ENCODE measurements around the gene DNAJC5. TPM values are rescaled to one million over a fixed set of nuclear protein-coding genes. Genes with fewer than 3 reads are reported as not detected.

DNAJC5 gene
- total RNA-seq, 1 experiment from 2014 or later, result 28.5 TPM

DNA sequence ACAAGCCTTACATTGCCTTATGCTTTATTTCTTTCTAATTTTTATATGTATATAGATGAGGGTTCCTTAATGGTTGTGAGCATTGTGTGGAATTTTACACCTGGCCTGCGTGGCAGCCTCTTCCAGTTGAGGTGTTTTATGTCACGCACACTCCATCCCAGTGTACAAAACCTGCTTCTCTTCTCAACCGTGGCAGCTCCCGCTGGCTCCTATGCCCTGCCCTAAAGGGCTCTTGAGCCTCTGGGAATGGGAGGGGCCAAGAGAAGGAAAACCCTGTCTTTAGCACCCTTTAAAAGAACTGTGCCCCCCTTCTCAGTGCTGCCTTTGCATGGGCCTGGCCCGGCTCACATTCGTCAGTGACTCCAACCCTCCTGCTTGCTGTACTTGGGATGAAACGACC is 4.3 kb upstream of the DNAJC5 start:
- no peak for ATAC-seq
- no peak overlapping the region for H3K27ac Mint-ChIP-seq
- CTCF ChIA-PET, result interaction anchor here (0.6 to 2.0 kb wide), 8 partner anchors 8 to 116 kb away, joined by 3 to 6 read pairs (median 4); no protein-coding TSS in a partner anchor
- peaks cover 4% of the 10 kb centered on the region for H3K4me1 Mint-ChIP-seq
- POLR2A ChIA-PET, result interaction anchor here (0.6 kb wide), 1 partner anchor 129 kb away, joined by 3 read pairs; no protein-coding TSS in a partner anchor
- no peaks in the 10 kb centered on the region for H3K9me3 Mint-ChIP-seq
- peaks cover 29% of the 10 kb centered on the region for H3K36me3 Mint-ChIP-seq
- no peak for DNase-seq (ENCODE audit: low spot score)
- TF ChIP-seq ZNF532 (CRISPR knock-in tag; IDR thresholded peaks at IDR 0.05; ENCODE audit: borderline replicate concordance), result no peak
- no peak for TF ChIP-seq ZNF425 (CRISPR knock-in tag; conservative IDR thresholded peaks at IDR 0.05)
- no peak overlapping the region for H3K4me3 Mint-ChIP-seq
- H3K27me3 Mint-ChIP-seq (ENCODE audit: low read depth), result no peaks in the 10 kb centered on the region

DNA sequence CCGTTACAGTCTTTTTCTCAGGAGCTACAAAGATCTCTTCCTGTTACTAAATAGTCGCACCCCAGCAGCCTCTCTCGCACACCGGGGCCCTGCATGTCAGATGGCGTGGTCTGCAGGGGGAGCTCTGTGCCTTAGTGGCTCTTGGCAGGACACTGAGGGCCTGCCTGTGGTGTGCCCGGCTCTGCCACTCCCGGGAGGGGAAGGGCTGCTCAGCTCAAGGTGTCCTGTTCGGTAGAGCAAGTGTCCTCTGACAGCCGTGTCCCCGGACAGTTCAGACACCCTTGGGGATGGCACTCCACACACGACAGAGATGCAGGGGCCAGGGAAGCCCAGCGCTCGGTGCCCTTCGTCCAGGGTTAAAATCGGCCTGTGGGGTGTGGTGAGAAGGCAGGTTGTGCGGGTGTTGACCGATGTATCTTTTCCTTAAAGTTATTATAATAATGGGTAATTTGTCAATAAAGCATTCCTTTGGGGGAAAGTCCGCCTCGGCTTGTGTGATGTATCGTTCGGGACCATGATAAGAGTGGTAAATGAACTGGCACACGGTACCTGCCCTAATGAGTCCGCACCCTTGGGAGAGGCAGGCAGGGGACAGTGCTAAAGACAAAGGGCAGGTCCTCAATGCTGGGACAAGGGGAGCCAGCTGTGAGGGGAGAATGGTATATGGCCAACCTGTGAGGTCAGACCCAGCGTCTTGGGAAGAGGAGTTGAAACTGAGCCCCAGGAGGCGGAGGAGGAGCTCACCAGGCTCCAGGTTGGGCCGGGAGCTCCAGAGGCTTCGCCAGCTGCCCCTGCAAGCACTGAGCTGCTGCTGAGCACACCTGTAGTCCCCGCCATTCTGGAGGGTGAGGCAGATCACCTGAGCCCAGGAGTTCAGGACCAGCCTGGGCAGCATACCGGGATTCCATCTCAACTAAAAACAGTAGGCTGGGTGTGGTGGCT is 3.6 kb upstream of the DNAJC5 start:
- Mint-ChIP-seq H3K27ac (no peak overlapping the region), H3K27me3 (ENCODE audit: low read depth) (no peaks in the 10 kb centered on the region), H3K4me3 (no peak overlapping the region), H3K9me3 (no peaks in the 10 kb centered on the region), H3K4me1 (peaks cover 11% of the 10 kb centered on the region), H3K36me3 (peaks cover 29% of the 10 kb centered on the region)
- ChIA-PET CTCF (interaction anchor here (0.6 to 2.0 kb wide), 10 partner anchors 9 to 116 kb away, joined by 3 to 6 read pairs (median 4); partner anchors contain the start of genes SAMD10 and TPD52L2), POLR2A (interaction anchor here (0.6 to 1.0 kb wide), 2 partner anchors 27 to 130 kb away, joined by 3 read pairs; partner anchors contain the start of gene TPD52L2)
- ATAC-seq, result no peak
- DNase-seq (ENCODE audit: low spot score), result peak; percentile 28
- TF ChIP-seq NR2C2 (CRISPR knock-in tag; IDR thresholded peaks at IDR 0.05) (no peak), FOXJ3 (CRISPR knock-in tag; IDR thresholded peaks at IDR 0.05; ENCODE audit: borderline replicate concordance) (no peak), TP53 (CRISPR knock-in tag; IDR thresholded peaks at IDR 0.05) (no peak), NR1H2 (CRISPR knock-in tag; IDR thresholded peaks at IDR 0.05) (no peak)

- H3K27me3 Mint-ChIP-seq (ENCODE audit: low read depth), result no peaks in the 10 kb centered on the region
- no peak for DNase-seq (ENCODE audit: low spot score)
- CTCF ChIA-PET, result interaction anchor here (1.0 to 1.4 kb wide), 2 partner anchors 27 to 82 kb away, joined by 3 to 6 read pairs; partner anchors contain the start of gene TPD52L2
- H3K9me3 Mint-ChIP-seq, result no peaks in the 10 kb centered on the region
- H3K4me3 Mint-ChIP-seq, result no peak overlapping the region
- H3K27ac Mint-ChIP-seq, result peak overlapping the region; percentile 46; the same call in 1 of the 2 replicates
- H3K4me1 Mint-ChIP-seq, result peaks cover 15% of the 10 kb centered on the region
- POLR2A ChIA-PET, result interaction anchor here (0.7 kb wide), 1 partner anchor 234 kb away, joined by 4 read pairs; the partner anchor contains the start of gene RTEL1
- ATAC-seq, result no peak
- H3K36me3 Mint-ChIP-seq, result peaks cover 26% of the 10 kb centered on the region
- TF ChIP-seq JUN (CRISPR knock-in tag; IDR thresholded peaks at IDR 0.05) (no peak), GABPB1 (CRISPR knock-in tag; IDR thresholded peaks at IDR 0.05) (no peak), NR1H2 (CRISPR knock-in tag; IDR thresholded peaks at IDR 0.05) (no peak), GRHL2 (CRISPR knock-in tag; IDR thresholded peaks at IDR 0.05; ENCODE audit: insufficient replicate concordance, severe bottlenecking) (no peak), OVOL2 (CRISPR knock-in tag; IDR thresholded peaks at IDR 0.05; ENCODE audit: borderline replicate concordance) (no peak), ZNF219 (CRISPR knock-in tag; IDR thresholded peaks at IDR 0.05; ENCODE audit: borderline replicate concordance) (no peak), NFATC4 (CRISPR knock-in tag; IDR thresholded peaks at IDR 0.05) (no peak), NFYB (CRISPR knock-in tag; conservative IDR thresholded peaks at IDR 0.05; ENCODE audit: low read depth) (no peak), RORB (CRISPR knock-in tag; IDR thresholded peaks at IDR 0.05) (no peak)
- TF ChIP-seq, protein P1, sequence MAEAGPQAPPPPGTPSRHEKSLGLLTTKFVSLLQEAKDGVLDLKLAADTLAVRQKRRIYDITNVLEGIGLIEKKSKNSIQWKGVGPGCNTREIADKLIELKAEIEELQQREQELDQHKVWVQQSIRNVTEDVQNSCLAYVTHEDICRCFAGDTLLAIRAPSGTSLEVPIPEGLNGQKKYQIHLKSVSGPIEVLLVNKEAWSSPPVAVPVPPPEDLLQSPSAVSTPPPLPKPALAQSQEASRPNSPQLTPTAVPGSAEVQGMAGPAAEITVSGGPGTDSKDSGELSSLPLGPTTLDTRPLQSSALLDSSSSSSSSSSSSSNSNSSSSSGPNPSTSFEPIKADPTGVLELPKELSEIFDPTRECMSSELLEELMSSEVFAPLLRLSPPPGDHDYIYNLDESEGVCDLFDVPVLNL (CRISPR knock-in tag; IDR thresholded peaks at IDR 0.05; ENCODE audit: borderline replicate concordance, low read depth), result no peak
- TF ChIP-seq, protein P2, sequence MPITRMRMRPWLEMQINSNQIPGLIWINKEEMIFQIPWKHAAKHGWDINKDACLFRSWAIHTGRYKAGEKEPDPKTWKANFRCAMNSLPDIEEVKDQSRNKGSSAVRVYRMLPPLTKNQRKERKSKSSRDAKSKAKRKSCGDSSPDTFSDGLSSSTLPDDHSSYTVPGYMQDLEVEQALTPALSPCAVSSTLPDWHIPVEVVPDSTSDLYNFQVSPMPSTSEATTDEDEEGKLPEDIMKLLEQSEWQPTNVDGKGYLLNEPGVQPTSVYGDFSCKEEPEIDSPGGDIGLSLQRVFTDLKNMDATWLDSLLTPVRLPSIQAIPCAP (CRISPR knock-in tag; IDR thresholded peaks at IDR 0.05), result no peak
- TF ChIP-seq, protein P3, sequence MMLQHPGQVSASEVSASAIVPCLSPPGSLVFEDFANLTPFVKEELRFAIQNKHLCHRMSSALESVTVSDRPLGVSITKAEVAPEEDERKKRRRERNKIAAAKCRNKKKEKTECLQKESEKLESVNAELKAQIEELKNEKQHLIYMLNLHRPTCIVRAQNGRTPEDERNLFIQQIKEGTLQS (CRISPR knock-in tag; conservative IDR thresholded peaks at IDR 0.05), result no peak
- TF ChIP-seq, protein P4, sequence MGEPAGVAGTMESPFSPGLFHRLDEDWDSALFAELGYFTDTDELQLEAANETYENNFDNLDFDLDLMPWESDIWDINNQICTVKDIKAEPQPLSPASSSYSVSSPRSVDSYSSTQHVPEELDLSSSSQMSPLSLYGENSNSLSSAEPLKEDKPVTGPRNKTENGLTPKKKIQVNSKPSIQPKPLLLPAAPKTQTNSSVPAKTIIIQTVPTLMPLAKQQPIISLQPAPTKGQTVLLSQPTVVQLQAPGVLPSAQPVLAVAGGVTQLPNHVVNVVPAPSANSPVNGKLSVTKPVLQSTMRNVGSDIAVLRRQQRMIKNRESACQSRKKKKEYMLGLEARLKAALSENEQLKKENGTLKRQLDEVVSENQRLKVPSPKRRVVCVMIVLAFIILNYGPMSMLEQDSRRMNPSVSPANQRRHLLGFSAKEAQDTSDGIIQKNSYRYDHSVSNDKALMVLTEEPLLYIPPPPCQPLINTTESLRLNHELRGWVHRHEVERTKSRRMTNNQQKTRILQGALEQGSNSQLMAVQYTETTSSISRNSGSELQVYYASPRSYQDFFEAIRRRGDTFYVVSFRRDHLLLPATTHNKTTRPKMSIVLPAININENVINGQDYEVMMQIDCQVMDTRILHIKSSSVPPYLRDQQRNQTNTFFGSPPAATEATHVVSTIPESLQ (CRISPR knock-in tag; IDR thresholded peaks at IDR 0.05), result no peak
These were observed 2.5 kb upstream of the DNAJC5 start for GRCh38 chr20:63892402-63892801.
